HepG2 (cell line): Measurements from ENCODE around the gene DIP2C. TPM values are rescaled to one million over a fixed set of nuclear protein-coding genes. Genes with fewer than 3 reads are reported as not detected.

Experiments
- FOXM1 ChIP-seq: sonication (generic); formaldehyde crosslinking; IDR thresholded peaks from 2 replicates; pipeline ENCODE4 v1.5.0; 2020; ENCODE audit warnings: missing genetic modification reagents
- HNRNPLL ChIP-seq: fragments of 200-400 bp; formaldehyde crosslinking; IDR thresholded peaks from 2 replicates; pipeline ENCODE4 v1.6.1; 2017; ENCODE audit warnings: mild to moderate bottlenecking, low read depth, low read length; ENCODE audit not compliant: poor library complexity, severe bottlenecking
- PHB2 ChIP-seq: fragments of 450-650 bp; IDR thresholded peaks from 2 replicates; pipeline ENCODE4 v1.6.1; 2018; ENCODE audit not compliant: partially characterized antibody
- PHF8 ChIP-seq: sonication (generic); formaldehyde crosslinking; IDR thresholded peaks from 2 replicates; pipeline ENCODE4 v1.5.0; 2020; ENCODE audit warnings: missing genetic modification reagents
- SATB2 ChIP-seq: sonication (generic); formaldehyde crosslinking; IDR thresholded peaks from 2 replicates; pipeline ENCODE4 v1.5.0; 2020; ENCODE audit warnings: missing genetic modification reagents
- TBX2 ChIP-seq: sonication (generic); formaldehyde crosslinking; IDR thresholded peaks from 2 replicates; pipeline ENCODE4 v1.5.0; 2020; ENCODE audit warnings: missing genetic modification reagents, mild to moderate bottlenecking, borderline replicate concordance
- TFDP2 ChIP-seq: sonication (generic); formaldehyde crosslinking; IDR thresholded peaks from 2 replicates; pipeline ENCODE4 v1.4.0; 2020; ENCODE audit warnings: missing genetic modification reagents
- ZNF350 ChIP-seq: sonication (generic); formaldehyde crosslinking; IDR thresholded peaks from 2 replicates; pipeline ENCODE4 v1.4.0; 2020; ENCODE audit warnings: mild to moderate bottlenecking, low read depth, missing genetic modification reagents, borderline replicate concordance
- ZNF354B ChIP-seq: sonication (generic); formaldehyde crosslinking; IDR thresholded peaks from 2 replicates; pipeline ENCODE4 v1.8.0; 2022; ENCODE audit warnings: mild to moderate bottlenecking, missing genetic modification reagents
- ZNF503 ChIP-seq: sonication (generic); formaldehyde crosslinking; IDR thresholded peaks from 2 replicates; pipeline ENCODE4 v1.4.0; 2020; ENCODE audit warnings: missing genetic modification reagents
- ZNF776 ChIP-seq: sonication (generic); formaldehyde crosslinking; IDR thresholded peaks from 2 replicates; pipeline ENCODE4 v1.4.0; 2020; ENCODE audit warnings: mild to moderate bottlenecking, missing genetic modification reagents
- ZNF782 ChIP-seq: sonication (generic); formaldehyde crosslinking; IDR thresholded peaks from 2 replicates; pipeline ENCODE4 v1.4.0; 2020; ENCODE audit warnings: missing genetic modification reagents, mild to moderate bottlenecking, borderline replicate concordance
- ZNF800 ChIP-seq: sonication (generic); formaldehyde crosslinking; IDR thresholded peaks from 2 replicates; pipeline ENCODE4 v1.4.0; 2020; ENCODE audit warnings: missing genetic modification reagents
- ZSCAN20 ChIP-seq: sonication (generic); formaldehyde crosslinking; IDR thresholded peaks from 2 replicates; pipeline ENCODE4 v1.4.0; 2020; ENCODE audit warnings: missing genetic modification reagents, mild to moderate bottlenecking, borderline replicate concordance
- polyA plus RNA-seq, 8 experiments: library from polyadenylated mRNA; depleted of rRNA in 3 of 8; stranded (reverse) in 7 of 8; unstranded in 1 of 8; fragments of >200 nt; fragmentation: Illumina TruSeq in 4 of 8; extraction: Trizol in 4 of 8; gene quantifications; 2 replicates each; pipeline versions ENCODE4 v1.2.1 to v1.2.3, GENCODE V29; 2011 to 2016; ENCODE audit warnings: low read depth in 4 of 8, missing spikeins in 1 of 8, mixed read lengths in 1 of 8; ENCODE audit not compliant: insufficient read depth in 1 of 8
- total RNA-seq, 5 experiments: library from RNA; depleted of rRNA; stranded (reverse); fragments of >200 nt; fragmentation: Illumina TruSeq; extraction: Trizol; gene quantifications; 2 replicates each; pipeline ENCODE4 v1.2.3, GENCODE V29; 2016; ENCODE audit warnings: low read depth in 1 of 5
- TF ChIP-seq, protein P1 (sequence below): sonication (generic); formaldehyde crosslinking; IDR thresholded peaks from 2 replicates; pipeline ENCODE4 v1.8.0; 2022; ENCODE audit warnings: missing genetic modification reagents, mild to moderate bottlenecking, borderline replicate concordance

Gene DIP2C
- total and polyA plus RNA-seq, 2 of the 13 experiments (the other 11 are each of a cell fraction or from before 2014, with no cell fraction given): 2.2 to 2.7 TPM

DNA sequence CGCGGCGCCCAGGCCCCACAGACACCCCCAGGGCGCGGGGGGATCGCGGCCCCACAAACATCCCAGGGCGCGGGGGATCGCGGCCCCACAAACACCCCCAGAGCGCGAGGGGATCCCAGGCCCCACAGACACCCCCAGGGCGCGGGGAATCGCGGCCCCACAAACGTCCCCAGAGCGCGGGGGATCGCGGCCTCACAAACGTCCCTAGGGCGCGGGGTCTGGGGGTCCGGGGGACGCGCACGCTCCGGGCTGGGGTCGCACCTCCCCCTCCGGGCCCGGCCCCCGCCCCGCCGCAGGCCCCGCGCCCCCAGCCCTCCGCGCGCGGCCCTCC, 382 bp downstream of the DIP2C start (continued):
- TF ChIP-seq ZNF800 (CRISPR knock-in tag) (0 out of 2 replicates have a peak, but pooled peaks have one; percentile 18), FOXM1 (CRISPR knock-in tag) (no peak), PHB2 (no peak), TBX2 (CRISPR knock-in tag) (peak; percentile 40; the same call in 1 of the 2 replicates), ZNF503 (CRISPR knock-in tag) (no peak), ZNF782 (no peak), ZNF350 (CRISPR knock-in tag) (no peak), TFDP2 (CRISPR knock-in tag) (no peak), PHF8 (peak; percentile 16), HNRNPLL (peak; percentile 16), SATB2 (CRISPR knock-in tag) (no peak), ZNF354B (CRISPR knock-in tag) (no peak), ZSCAN20 (CRISPR knock-in tag) (0 out of 2 replicates have a peak, but pooled peaks have one; percentile 8), ZNF776 (CRISPR knock-in tag) (0 out of 2 replicates have a peak, but pooled peaks have one; percentile 43)
- TF ChIP-seq, protein P1, sequence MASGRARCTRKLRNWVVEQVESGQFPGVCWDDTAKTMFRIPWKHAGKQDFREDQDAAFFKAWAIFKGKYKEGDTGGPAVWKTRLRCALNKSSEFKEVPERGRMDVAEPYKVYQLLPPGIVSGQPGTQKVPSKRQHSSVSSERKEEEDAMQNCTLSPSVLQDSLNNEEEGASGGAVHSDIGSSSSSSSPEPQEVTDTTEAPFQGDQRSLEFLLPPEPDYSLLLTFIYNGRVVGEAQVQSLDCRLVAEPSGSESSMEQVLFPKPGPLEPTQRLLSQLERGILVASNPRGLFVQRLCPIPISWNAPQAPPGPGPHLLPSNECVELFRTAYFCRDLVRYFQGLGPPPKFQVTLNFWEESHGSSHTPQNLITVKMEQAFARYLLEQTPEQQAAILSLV (CRISPR knock-in tag): 0 out of 2 replicates have a peak, but pooled peaks have one; percentile 29
- TF ChIP-seq, all 625 proteins: peak for 20
